Hematopoietic multipotent progenitor cell (in vitro differentiated cells): ENCODE results near the gene KATNIP. TPM values are rescaled to one million over a fixed set of nuclear protein-coding genes. Genes with fewer than 3 reads are reported as not detected.

ENCODE experiments used
- DNase-seq, 3 donors: peaks; one replicate each; pipeline ENCODE4 v3.0.0-alpha.2; 2011 to 2015; ENCODE audit warnings: low read depth in 2 of 3, low spot score in 2 of 3
- total RNA-seq: library from RNA; depleted of rRNA; stranded (reverse); fragments of >200 nt; gene quantifications from one replicate; pipeline ENCODE4 v1.2.3, GENCODE V29; 2012

The KATNIP gene
- total RNA-seq, 1 donor, result 22.9 TPM

- no peak for DNase-seq
These were observed 26.8 kb downstream of the KATNIP start for GRCh38 chr16:27576729-27577128.

- no peak for DNase-seq
These were observed 29.4 kb downstream of the KATNIP start for GRCh38 chr16:27579087-27579980.

GRCh38 chr16:27582883-27583282 is 32.9 kb downstream of the KATNIP start:
- no peak for DNase-seq

GRCh38 chr16:27583634-27584033 is 33.7 kb downstream of the KATNIP start:
- no peak for DNase-seq

GRCh38 chr16:27585200-27585599 is 35.3 kb downstream of the KATNIP start:
- DNase-seq, result no peak

- no peak for DNase-seq
These were observed 36.8 kb downstream of the KATNIP start for GRCh38 chr16:27586711-27587110.

GRCh38 chr16:27588057-27588456 is 38.1 kb downstream of the KATNIP start:
- no peak for DNase-seq

GRCh38 chr16:27591837-27592236 is 41.9 kb downstream of the KATNIP start:
- no peak for DNase-seq

- no peak for DNase-seq
These were observed 45.5 kb downstream of the KATNIP start for GRCh38 chr16:27595475-27595874.

GRCh38 chr16:27595993-27596392 is 46.0 kb downstream of the KATNIP start:
- DNase-seq, result no peak

GRCh38 chr16:27596411-27596810 is 46.5 kb downstream of the KATNIP start:
- no peak for DNase-seq

- DNase-seq, result no peak
These were observed 47.4 kb downstream of the KATNIP start for GRCh38 chr16:27597361-27597760.

GRCh38 chr16:27598220-27598619 is 48.3 kb downstream of the KATNIP start:
- DNase-seq, result no peak

- DNase-seq, result no peak
These were observed 49.1 kb downstream of the KATNIP start for GRCh38 chr16:27598931-27599565.

GRCh38 chr16:27599606-27600005 is 49.7 kb downstream of the KATNIP start:
- no peak for DNase-seq

Other genes with a start within 250 kb of the KATNIP start
- gene IL4R, start 236.2 kb upstream of the KATNIP start, total RNA-seq, result 20.5 TPM
- gene IL21R, start 148.0 kb upstream of the KATNIP start, total RNA-seq, result 0.54 TPM
- 70.8 TPM for gene GTF3C1, start 231 bp upstream of the KATNIP start, total RNA-seq